H9 (cell line): ENCODE measurements around the gene P2RY8. TPM values are rescaled to one million over a fixed set of nuclear protein-coding genes. Genes with fewer than 3 reads are reported as not detected.
"Not testable (repeated sequence)": the region's sequence is repeated elsewhere in the genome, so short reads cannot be mapped to it uniquely, and the experiment has no call there.

ENCODE experiments used
- DNase-seq: peaks from one replicate; pipeline ENCODE4 v3.0.0-alpha.2; 2017
- H2AFZ ChIP-seq: one replicate; pipeline ENCODE4 v1.6.1; 2013; ENCODE audit warnings: mild to moderate bottlenecking, low read length, control low read depth, moderate library complexity
- H2AK5ac ChIP-seq: 2 replicates; pipeline ENCODE4 v1.6.1; 2013; ENCODE audit warnings: low read length, control low read depth, mixed read lengths; ENCODE audit not compliant: insufficient read length
- H2BK120ac ChIP-seq: one replicate; pipeline ENCODE4 v1.6.1; 2013; ENCODE audit warnings: low read depth, mild to moderate bottlenecking, low read length, control low read depth, inconsistent platforms; ENCODE audit not compliant: poor library complexity, severe bottlenecking
- H2BK12ac ChIP-seq: 2 replicates; pipeline ENCODE4 v1.6.1; 2013; ENCODE audit warnings: low read length, control low read depth, mixed read lengths, low read depth; ENCODE audit not compliant: insufficient read length
- H2BK15ac ChIP-seq: 2 replicates; pipeline ENCODE4 v1.6.1; 2013; ENCODE audit warnings: low read depth, low read length, control low read depth
- H2BK20ac ChIP-seq: one replicate; pipeline ENCODE4 v1.6.1; 2013; ENCODE audit warnings: low read depth, mild to moderate bottlenecking, low read length, control low read depth, inconsistent platforms; ENCODE audit not compliant: poor library complexity, severe bottlenecking
- H2BK5ac ChIP-seq: 2 replicates; pipeline ENCODE4 v1.6.1; 2013; ENCODE audit warnings: low read length, control low read depth, mixed read lengths; ENCODE audit not compliant: insufficient read length
- H3K14ac ChIP-seq: 2 replicates; pipeline ENCODE4 v1.6.1; 2013; ENCODE audit warnings: low read length, control low read depth; ENCODE audit not compliant: insufficient read depth
- H3K18ac ChIP-seq: 2 replicates; pipeline ENCODE4 v1.6.1; 2013; ENCODE audit warnings: low read depth, mild to moderate bottlenecking, mixed read lengths, low read length, control low read depth; ENCODE audit not compliant: insufficient read length
- H3K23ac ChIP-seq: 2 replicates; pipeline ENCODE4 v1.6.1; 2013; ENCODE audit warnings: low read length, control low read depth, mixed read lengths, low read depth; ENCODE audit not compliant: insufficient read length
- H3K23me2 ChIP-seq: 2 replicates; pipeline ENCODE4 v1.6.1; 2013; ENCODE audit warnings: low read depth, mild to moderate bottlenecking, mixed read lengths, low read length, control low read depth; ENCODE audit not compliant: insufficient read length, poor library complexity, severe bottlenecking
- H3K27ac ChIP-seq: 2 replicates; pipeline ENCODE4 v1.5.1; 2013; ENCODE audit warnings: low read length, control low read depth, mixed read lengths, low read depth; ENCODE audit not compliant: insufficient read length
- H3K27me3 ChIP-seq: 2 replicates; pipeline ENCODE4 v1.6.1; 2013; ENCODE audit warnings: low read length, control low read depth, inconsistent platforms; ENCODE audit not compliant: insufficient read depth
- H3K4ac ChIP-seq: 2 replicates; pipeline ENCODE4 v1.6.1; 2013; ENCODE audit warnings: low read depth, mild to moderate bottlenecking, control low read depth, inconsistent platforms, low read length, moderate library complexity
- H3K4me1 ChIP-seq: 2 replicates; pipeline ENCODE4 v1.6.1; 2013; ENCODE audit warnings: low read length, control low read depth, inconsistent platforms; ENCODE audit not compliant: insufficient read depth
- H3K4me2 ChIP-seq: 2 replicates; pipeline ENCODE4 v1.6.1; 2013; ENCODE audit warnings: low read length, control low read depth, mixed read lengths; ENCODE audit not compliant: insufficient read length, insufficient read depth
- H3K56ac ChIP-seq: 2 replicates; pipeline ENCODE4 v1.6.1; 2013; ENCODE audit warnings: low read depth, mild to moderate bottlenecking, mixed read lengths, low read length, control low read depth; ENCODE audit not compliant: insufficient read length
- H3K79me1 ChIP-seq: 2 replicates; pipeline ENCODE4 v1.6.1; 2013; ENCODE audit warnings: low read depth, mild to moderate bottlenecking, moderate library complexity, low read length, control low read depth, inconsistent platforms; ENCODE audit not compliant: insufficient read depth, poor library complexity, severe bottlenecking
- H3K79me2 ChIP-seq: 2 replicates; pipeline ENCODE4 v1.6.1; 2013; ENCODE audit warnings: low read length, control low read depth, inconsistent platforms; ENCODE audit not compliant: insufficient read depth
- H3K9ac ChIP-seq: 2 replicates; pipeline ENCODE4 v1.6.1; 2013; ENCODE audit warnings: low read length, control low read depth, mixed read lengths; ENCODE audit not compliant: insufficient read length; ENCODE audit errors: extremely low read depth
- H3K9me3 ChIP-seq: one replicate; pipeline ENCODE4 v1.6.1; 2013; ENCODE audit warnings: low read depth, low read length, inconsistent platforms; ENCODE audit not compliant: control insufficient read depth
- H3T11ph ChIP-seq: one replicate; pipeline ENCODE4 v1.6.1; 2013; ENCODE audit warnings: mild to moderate bottlenecking, low read length, control low read depth, inconsistent platforms
- H4K20me1 ChIP-seq: one replicate; pipeline ENCODE4 v1.6.1; 2013; ENCODE audit not compliant: control insufficient read depth, insufficient read length, insufficient read depth
- H4K5ac ChIP-seq: 2 replicates; pipeline ENCODE4 v1.6.1; 2013; ENCODE audit warnings: low read depth, mild to moderate bottlenecking, mixed read lengths, low read length, control low read depth; ENCODE audit not compliant: insufficient read length
- H4K8ac ChIP-seq: replicated peaks from 2 replicates; pipeline ENCODE4 v1.6.1; 2013; ENCODE audit warnings: low read length, control low read depth, mixed read lengths, low read depth; ENCODE audit not compliant: insufficient read length
- H4K91ac ChIP-seq: 2 replicates; pipeline ENCODE4 v1.6.1; 2013; ENCODE audit warnings: low read depth, mild to moderate bottlenecking, moderate library complexity, mixed read lengths, low read length, control low read depth; ENCODE audit not compliant: insufficient read length
- H3K27ac Mint-ChIP-seq, 3 experiments: 2 replicates in 2 of 3; 3 replicates in 1 of 3; pipeline ENCODE4 v1.8.0; 2020 to 2021; ENCODE audit warnings: mixed read lengths in 3 of 3, mild to moderate bottlenecking in 1 of 3, moderate library complexity in 1 of 3
- H3K27me3 Mint-ChIP-seq: 2 replicates; pipeline ENCODE4 v1.8.0; 2021; ENCODE audit warnings: low read depth, mild to moderate bottlenecking, moderate library complexity, mixed read lengths
- H3K36me3 Mint-ChIP-seq, 3 experiments: 2 replicates in 2 of 3; 3 replicates in 1 of 3; pipeline ENCODE4 v1.8.0; 2020 to 2021; ENCODE audit warnings: low read depth in 3 of 3, mixed read lengths in 3 of 3; ENCODE audit not compliant: insufficient read depth in 1 of 3
- H3K4me1 Mint-ChIP-seq, 2 experiments: 2 replicates each; pipeline ENCODE4 v1.8.0; 2020; ENCODE audit warnings: mixed read lengths in 2 of 2
- H3K4me3 Mint-ChIP-seq, 2 experiments: 2 replicates in 1 of 2; 3 replicates in 1 of 2; pipeline ENCODE4 v1.8.0; 2020 to 2021; ENCODE audit warnings: mild to moderate bottlenecking in 2 of 2, mixed read lengths in 2 of 2, moderate library complexity in 1 of 2
- H3K9me3 Mint-ChIP-seq, 2 experiments: 2 replicates in 1 of 2; 3 replicates in 1 of 2; pipeline ENCODE4 v1.8.0; 2020; ENCODE audit warnings: mild to moderate bottlenecking in 2 of 2, mixed read lengths in 2 of 2, moderate library complexity in 1 of 2
- WGBS: extraction: QIAGEN DNeasy Blood & Tissue Kit; methylation state at CpG from one replicate; pipeline ENCODE4 v1.1.7; 2013; ENCODE audit warnings: missing lambda C conversion rate, low lambda C conversion rate, mixed read lengths; ENCODE audit not compliant: insufficient read length; ENCODE audit errors: extremely low coverage; 5-methylcytosine and 5-hydroxymethylcytosine counted together
- total RNA-seq: library from RNA; stranded (reverse); gene quantifications from 2 replicates; pipeline ENCODE4 v1.2.1, GENCODE V29; 2021
- TF ChIP-seq, protein P1 (sequence below): fragments of 200-600 bp; sonication (generic); conservative IDR thresholded peaks from 3 replicates; pipeline ENCODE4 v1.8.0; 2021; ENCODE audit warnings: antibody characterized with exemption, mild to moderate bottlenecking

The P2RY8 gene
- total RNA-seq, 1 experiment from 2014 or later = not detected

GRCh38 chrX:1564750-1565683 lies 28.0 kb upstream of the P2RY8 start:
- Histone ChIP-seq H3K9me3 (no peaks in the 10 kb centered on the region), H2BK120ac (no peak overlapping the region), H3K23me2 (no peaks in the 10 kb centered on the region), H3K79me2 (no peaks in the 10 kb centered on the region), H3K27me3 (no peaks in the 10 kb centered on the region), H3K4me1 (no peaks in the 10 kb centered on the region), H3K4me2 (no peak overlapping the region), H4K5ac (no peak overlapping the region), H3K56ac (no peak overlapping the region), H4K8ac (no peak overlapping the region), H3K23ac (no peak overlapping the region), H3K4ac (no peak overlapping the region), H4K91ac (no peak overlapping the region), H3K27ac (no peak overlapping the region), H2BK20ac (no peak overlapping the region), H3K9ac (no peak overlapping the region), H3K79me1 (no peaks in the 10 kb centered on the region), H3K18ac (no peak overlapping the region), H3K14ac (no peak overlapping the region), H4K20me1 (no peaks in the 10 kb centered on the region), H2BK12ac (no peak overlapping the region), H2AFZ (no peak overlapping the region), H2BK5ac (no peak overlapping the region), H2BK15ac (no peak overlapping the region), H3T11ph (no peak overlapping the region), H2AK5ac (no peak overlapping the region)
- no peaks in the 10 kb centered on the region for H3K4me1 Mint-ChIP-seq
- DNase-seq = no peak
- peaks cover 3% of the 10 kb centered on the region for H3K27me3 Mint-ChIP-seq
- no peak overlapping the region for H3K27ac Mint-ChIP-seq
- TF ChIP-seq, protein P1, sequence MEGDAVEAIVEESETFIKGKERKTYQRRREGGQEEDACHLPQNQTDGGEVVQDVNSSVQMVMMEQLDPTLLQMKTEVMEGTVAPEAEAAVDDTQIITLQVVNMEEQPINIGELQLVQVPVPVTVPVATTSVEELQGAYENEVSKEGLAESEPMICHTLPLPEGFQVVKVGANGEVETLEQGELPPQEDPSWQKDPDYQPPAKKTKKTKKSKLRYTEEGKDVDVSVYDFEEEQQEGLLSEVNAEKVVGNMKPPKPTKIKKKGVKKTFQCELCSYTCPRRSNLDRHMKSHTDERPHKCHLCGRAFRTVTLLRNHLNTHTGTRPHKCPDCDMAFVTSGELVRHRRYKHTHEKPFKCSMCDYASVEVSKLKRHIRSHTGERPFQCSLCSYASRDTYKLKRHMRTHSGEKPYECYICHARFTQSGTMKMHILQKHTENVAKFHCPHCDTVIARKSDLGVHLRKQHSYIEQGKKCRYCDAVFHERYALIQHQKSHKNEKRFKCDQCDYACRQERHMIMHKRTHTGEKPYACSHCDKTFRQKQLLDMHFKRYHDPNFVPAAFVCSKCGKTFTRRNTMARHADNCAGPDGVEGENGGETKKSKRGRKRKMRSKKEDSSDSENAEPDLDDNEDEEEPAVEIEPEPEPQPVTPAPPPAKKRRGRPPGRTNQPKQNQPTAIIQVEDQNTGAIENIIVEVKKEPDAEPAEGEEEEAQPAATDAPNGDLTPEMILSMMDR = no peak
- H3K4me3 Mint-ChIP-seq = no peak overlapping the region
- no peaks in the 10 kb centered on the region for H3K36me3 Mint-ChIP-seq
- no CpG with 5 or more reads among the region's 10 CpGs for WGBS
- peaks cover 0 to 4% of the 10 kb centered on the region in 2 experiments; a peak in 3 of 5 replicates for H3K9me3 Mint-ChIP-seq

DNA sequence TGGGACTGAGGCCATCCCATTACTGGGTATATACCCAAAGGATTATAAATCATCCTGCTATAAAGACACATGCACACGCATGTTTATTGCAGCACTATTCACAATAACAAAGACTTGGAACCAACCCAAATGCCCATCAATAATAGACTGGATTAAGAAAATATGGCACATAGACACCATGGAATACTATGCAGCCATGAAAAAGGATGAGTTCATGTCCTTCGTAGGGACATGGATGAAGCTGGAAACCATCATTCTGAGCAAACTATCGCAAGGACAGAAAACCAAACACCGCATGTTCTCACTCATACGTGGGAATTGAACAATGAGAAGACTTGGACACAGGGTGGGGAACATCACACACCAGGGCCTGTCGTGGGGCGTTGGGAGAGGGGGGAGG lies 27.1 kb upstream of the P2RY8 start:
- not testable (repeated sequence) for H3K23me2 ChIP-seq, H3K4me3 Mint-ChIP-seq

More for the DNA sequence above, 27.1 kb upstream of the P2RY8 start:
- WGBS = no CpG with 5 or more reads among the region's 7 CpGs
- not testable (repeated sequence) for H3K4me2 ChIP-seq, H3K4ac ChIP-seq, H3K56ac ChIP-seq, H4K5ac ChIP-seq, H2AK5ac ChIP-seq, H2BK120ac ChIP-seq, H4K20me1 ChIP-seq, H3K9ac ChIP-seq, H3K9me3 ChIP-seq, H2BK20ac ChIP-seq, H3K27ac Mint-ChIP-seq, H3K36me3 Mint-ChIP-seq, H3K79me1 ChIP-seq, H3K27me3 ChIP-seq, H3K14ac ChIP-seq, H2AFZ ChIP-seq, H2BK15ac ChIP-seq, H3K4me1 ChIP-seq, H2BK5ac ChIP-seq, H3T11ph ChIP-seq, H4K91ac ChIP-seq, H3K27me3 Mint-ChIP-seq, H3K4me1 Mint-ChIP-seq, DNase-seq, H3K9me3 Mint-ChIP-seq, H3K18ac ChIP-seq, H4K8ac ChIP-seq, H3K79me2 ChIP-seq, H3K23ac ChIP-seq, H3K27ac ChIP-seq, H2BK12ac ChIP-seq
